ENCODE results near the gene HS3ST6.

HS3ST6 gene

GRCh38 chr16:1874854-1875253, 43.4 kb downstream of the HS3ST6 start:
- DNase-seq: no peak

- DNase-seq: peak; percentile 70
These were observed 46.1 kb downstream of the HS3ST6 start, which contains the start of gene MEIOB for GRCh38 chr16:1871974-1872635. Gene MEIOB, minus strand, starts transcription at chr16:1872164. Its CDS starts 3,989 bp downstream, at chr16:1868175.

- no peak for DNase-seq
These were observed 47.7 kb downstream of the HS3ST6 start for GRCh38 chr16:1870365-1871082.

- DNase-seq: no peak
These were observed 52.1 kb downstream of the HS3ST6 start for GRCh38 chr16:1865902-1866690.

GRCh38 chr16:1863681-1864460, 54.3 kb downstream of the HS3ST6 start:
- DNase-seq: no peak

GRCh38 chr16:1862394-1862793, 55.8 kb downstream of the HS3ST6 start:
- DNase-seq: no peak

- DNase-seq: no peak
These were observed 56.5 kb downstream of the HS3ST6 start for GRCh38 chr16:1861730-1862129.
